ENCODE measurements around the gene PRR7.
"Not testable (repeated sequence)": the region's sequence is repeated elsewhere in the genome, so short reads cannot be mapped to it uniquely, and the experiment has no call there.

PRR7 gene

DNA sequence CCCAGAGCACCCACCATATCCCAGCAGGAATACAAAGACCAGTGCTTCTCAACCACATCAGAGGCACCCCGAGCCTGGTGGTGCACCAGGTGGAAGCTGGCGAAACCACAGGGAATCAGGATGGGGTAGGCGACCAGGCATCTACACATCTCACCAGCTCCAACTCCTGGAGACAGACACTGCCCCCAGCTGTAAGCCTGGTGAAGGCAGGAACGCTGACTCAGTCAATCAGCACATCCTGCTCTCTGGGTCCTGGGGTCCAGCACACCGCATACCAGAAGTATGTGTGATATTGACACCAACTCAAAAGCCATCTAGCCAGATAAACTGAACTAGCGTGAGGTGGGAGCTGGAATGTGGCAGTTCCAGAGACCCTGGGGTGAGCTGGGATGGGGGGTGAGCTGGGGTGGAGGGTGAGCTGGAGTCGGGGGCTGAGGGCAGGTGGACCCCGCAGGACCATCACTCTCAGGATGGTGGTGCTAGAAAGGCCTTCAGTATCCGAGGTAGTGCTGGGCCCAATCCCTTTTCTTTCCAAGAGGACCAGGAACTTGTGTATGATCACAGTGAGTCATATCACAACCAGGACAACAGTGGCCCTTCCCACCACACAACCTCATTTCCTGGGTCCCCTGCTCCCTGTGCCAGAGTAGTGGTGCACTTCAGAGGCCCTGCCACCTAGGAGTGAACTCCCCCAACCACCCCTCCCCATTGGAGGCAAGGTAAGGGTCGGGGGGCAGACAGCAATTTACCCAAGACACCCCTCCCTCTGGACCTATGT is 24.3 kb downstream of the PRR7 start:
- no peak for DNase-seq

GRCh38 chr5:177471610-177472356 is 25.2 kb downstream of the PRR7 start:
- DNase-seq = peak; percentile 17

DNA sequence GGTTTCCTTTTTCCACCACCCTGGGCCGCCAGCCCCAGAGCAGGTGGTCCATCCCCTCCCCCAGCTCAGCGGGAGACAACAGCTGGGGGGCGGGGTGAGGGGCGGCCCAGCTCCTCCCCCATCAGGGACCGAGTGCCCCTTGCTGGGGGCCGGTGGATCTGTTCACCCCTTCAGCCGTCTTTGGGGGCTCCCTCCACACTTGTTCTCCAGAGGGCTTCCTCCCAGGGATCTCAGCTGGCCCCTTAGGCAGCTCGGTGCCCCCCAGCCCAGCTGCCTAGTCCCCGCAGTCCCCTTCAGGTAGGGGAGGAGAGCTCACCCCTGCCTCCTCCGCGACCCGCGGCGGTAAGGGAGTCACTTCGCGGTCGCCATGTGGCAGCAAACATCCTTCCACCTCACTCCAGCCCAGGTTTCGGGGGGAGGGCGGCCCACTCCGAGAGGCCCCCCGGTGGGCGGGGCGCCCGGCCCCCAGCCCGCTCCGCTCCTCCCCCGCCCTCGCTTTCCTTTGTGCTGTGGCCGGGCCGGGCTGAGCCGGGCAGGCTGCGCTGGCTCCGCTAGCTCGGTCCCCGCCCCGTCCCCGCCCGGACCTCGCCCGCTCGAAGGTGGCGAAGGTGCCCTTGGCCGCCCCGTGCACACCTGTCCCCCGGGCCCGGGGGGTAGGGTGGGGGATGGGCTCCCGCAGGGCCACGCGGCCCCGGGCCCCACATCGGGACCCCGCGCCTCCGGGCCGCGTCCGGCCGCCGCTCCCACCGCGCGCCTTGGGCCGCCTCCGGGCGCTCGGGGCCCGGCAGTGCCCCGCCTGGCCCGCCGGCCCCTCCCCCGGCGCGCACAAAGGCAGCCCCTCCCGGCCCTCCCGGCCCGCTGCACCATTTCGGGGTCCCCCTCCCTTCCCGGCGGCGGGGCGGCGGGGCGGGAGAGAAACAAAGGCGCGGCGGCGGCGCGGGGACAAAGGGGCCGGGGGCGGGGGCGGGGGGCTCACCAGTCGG is 26.1 kb downstream of the PRR7 start:
- peak; percentile 20 for DNase-seq

DNA sequence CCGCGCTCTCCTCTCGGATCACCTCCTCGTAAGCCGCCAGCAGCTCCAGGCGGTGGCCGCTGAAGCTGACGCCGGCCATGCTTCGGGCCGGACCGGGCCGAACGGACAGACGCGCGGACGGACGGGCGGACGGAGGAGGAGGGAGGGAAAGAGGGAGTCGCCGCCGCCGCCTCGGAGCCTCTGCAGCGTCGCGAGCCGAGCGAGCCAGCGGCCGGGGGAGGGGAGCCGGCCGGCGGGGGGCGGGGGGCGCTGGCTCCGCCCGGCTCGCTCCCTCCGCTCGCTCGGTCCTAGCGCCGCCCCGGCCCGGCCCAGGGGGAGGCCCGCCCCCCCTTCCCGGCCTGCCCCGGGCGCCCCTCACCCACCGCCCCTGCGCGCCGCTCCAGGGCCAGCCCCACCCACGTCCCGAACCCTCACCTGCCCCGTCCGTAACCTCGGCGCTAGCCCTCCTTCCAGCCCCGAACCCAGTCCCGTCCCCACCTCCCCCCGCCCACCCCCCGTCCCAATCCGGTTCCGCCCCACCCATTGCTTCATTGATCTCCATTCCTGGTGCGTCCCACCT is 26.9 kb downstream of the PRR7 start, which contains the start of gene DBN1:
Gene DBN1 (minus strand): TSS at position 192 of the 559 bp plus-strand sequence. CDS start 113 bp downstream, at position 79.
- DNase-seq = peak; percentile 60

DNA sequence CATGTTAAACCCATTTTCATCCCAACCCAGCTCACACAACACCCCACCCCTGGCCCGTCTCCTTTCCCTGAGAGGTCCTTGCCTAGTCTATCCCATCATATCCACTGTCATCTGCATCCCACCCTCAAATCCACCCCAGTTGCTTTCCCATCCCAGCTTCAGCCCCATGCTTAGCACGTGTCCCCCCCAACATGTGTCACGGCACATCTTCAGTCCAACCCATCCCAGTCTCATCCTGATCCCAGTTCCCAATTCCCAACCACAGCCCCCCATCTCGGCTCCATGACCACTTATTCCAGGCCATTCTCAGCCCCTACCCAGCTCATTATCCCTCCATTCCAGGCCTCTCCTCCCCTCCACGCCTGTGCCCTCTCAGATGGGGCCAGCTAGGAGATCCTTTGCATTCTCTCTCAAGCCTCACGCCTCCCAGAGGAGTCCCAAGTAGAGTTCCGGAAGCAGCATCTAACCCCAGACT is 27.4 kb downstream of the PRR7 start:
- no peak for DNase-seq

DNA sequence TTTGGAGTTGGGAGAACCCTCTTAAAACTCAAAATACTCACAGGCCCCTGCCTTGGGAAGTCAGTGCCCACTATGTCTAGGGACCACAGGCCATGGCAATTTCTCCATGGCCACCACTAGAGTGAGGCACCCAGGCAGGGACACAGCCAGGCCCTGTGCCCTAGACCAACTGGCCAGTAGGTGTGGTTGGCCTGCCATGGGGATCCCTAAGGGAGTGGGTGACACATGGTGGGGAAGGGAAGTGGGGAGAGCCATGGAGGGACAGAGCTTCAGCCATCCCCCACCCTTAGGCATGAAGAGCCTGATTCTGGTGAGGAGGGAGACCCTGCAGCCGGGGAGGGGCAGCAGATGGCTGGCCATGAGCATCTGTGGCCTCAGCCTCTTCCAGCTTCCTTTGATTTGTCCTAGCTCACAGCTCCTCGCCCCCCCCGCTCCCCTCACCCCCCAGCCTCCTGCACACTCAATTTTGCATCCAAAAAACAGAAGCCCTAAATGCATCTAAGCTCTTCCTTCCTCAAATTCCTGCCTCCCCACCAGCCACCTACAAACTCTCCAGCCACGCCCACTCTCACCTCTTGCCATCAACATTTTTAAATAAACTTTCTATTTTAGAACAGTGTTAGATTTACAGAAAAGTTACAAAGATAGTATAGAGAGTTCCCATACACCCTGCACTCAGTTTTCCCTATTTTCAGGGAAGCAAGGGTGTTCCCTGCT is 28.4 kb downstream of the PRR7 start:
- no peak for DNase-seq

GRCh38 chr5:177475563-177476427 is 29.2 kb downstream of the PRR7 start:
- DNase-seq = no peak

- no peak for DNase-seq
Observed at GRCh38 chr5:177476531-177477233, 30.1 kb downstream of the PRR7 start.

DNA sequence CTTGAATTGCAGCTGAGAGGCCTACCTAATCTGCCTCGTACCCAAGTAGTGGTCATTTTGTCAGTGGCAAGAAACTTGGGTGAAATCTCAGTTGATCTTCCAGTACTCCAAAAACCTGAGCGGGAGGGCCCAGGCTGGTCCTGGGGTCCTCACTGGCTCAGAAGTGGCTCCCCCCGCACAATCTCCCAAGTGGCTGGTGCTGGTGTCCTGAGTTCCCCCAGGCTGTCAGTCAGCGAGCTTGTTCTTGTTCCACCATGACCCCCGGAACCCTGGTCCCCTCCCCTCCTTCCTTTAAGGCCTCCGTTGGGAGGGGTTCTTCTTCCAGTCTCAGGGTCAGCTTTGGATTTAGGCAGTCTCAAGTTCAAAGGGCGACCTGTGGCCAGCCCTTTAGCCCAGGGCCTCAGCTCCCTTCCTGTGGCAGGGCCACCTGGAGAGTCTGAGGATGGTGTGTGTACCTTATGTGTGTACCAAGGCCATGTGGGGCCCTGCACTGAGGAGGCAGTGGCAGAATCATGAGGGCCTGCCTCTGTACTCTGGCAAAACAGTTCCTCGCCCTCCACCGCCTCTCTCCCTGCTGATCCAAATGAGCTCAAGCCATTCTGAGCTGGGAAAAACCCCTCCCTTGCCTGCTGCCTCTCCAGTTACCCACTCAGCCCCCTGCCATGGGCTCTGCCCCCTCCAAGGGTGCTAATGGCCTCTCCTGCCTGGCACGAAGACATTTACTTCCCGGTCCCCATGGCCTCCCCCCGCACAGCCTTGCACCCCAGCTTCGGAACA is 31.3 kb downstream of the PRR7 start:
- no peak for DNase-seq

GRCh38 chr5:177478711-177479646 is 32.4 kb downstream of the PRR7 start:
- DNase-seq = no peak

DNA sequence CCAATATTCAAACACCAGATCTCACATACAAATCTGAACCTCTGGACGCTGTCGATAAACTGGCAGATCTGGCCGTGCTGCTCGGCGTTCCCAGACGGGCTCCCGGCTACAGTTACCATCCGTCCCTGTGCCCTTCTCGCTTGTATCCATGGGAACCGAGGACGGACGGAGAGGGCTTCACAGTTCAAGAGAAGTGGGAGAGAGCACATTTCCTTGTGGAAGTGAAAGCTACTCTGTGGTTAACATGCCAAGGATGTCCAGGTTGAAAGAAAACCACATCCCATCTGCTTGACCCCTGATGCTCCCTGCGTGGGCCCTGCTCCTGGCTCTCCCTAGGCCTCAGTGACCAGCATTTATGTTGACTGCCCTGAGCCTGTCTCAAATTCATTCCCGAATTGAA is 33.2 kb downstream of the PRR7 start:
- no peak for DNase-seq

DNA sequence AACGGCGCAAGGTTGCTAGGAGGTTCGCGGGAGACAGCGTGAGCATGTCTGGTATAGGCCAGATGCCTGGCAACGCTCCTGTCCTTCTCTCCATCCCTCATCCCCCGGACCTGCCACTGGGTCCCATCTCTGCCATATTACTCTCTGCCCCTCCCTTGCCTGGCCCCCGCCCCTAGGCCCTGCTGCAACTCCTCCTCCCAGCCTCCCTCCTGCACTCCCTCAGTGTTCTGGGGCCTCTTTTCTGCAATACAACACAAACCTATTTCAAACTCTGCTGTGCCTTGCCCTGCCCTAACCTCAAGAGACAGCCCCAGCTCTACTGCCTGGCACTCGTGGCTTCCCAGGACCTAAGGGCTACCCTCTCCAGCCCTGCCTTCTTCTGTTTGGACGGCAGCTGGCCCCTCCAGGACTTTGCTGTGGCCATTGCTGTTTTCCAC is 35.8 kb downstream of the PRR7 start:
- DNase-seq = no peak

DNA sequence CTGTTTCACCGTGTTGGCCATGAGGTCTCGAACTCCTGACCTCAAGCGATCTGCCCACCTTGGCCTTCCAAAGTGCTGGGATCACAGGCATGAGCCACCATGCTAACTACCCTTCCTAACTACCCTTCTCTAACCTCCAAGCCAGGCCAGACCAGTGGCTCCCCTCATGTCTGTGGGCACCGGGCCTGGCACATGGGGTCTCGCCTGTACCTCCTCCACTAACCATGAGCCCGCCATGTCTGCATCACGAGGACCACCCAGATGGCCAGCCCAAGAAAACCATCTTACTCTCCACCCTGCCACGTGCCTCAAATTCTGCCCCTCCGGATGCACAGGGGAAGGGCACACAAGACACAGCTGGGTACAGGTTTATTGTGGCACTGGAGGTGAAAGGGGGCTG is 36.4 kb downstream of the PRR7 start:
- DNase-seq = no peak

GRCh38 chr5:177483994-177484901 is 37.6 kb downstream of the PRR7 start:
- DNase-seq = no peak

GRCh38 chr5:177484902-177485549 is 38.4 kb downstream of the PRR7 start:
- no peak for DNase-seq

DNA sequence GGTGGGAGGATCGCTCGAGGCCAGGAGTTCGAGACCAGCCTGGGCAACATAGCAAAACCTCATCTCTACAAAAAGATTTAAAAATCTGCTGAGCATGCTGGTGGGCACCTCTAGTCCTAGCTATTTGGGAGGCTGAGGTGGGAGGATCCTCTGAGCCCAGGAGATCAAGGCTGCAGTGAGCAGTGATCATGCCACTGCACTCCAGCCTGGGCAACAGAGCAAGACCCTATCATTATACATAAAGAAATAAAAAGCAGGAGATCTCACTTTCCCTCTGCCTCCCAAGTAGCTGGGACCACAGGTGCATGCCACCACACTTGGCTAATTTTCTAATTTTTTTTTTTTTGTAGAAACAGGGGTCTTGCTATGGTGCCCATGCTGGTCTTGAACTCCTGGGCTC is 39.1 kb downstream of the PRR7 start:
- not testable (repeated sequence) for DNase-seq

Data from COR-L47 (cell line).